Left renal pelvis (tissue), 4 donors: ENCODE data around the gene RGS12. TPM values are rescaled to one million over a fixed set of nuclear protein-coding genes. Genes with fewer than 3 reads are reported as not detected.

ENCODE experiments used
- DNase-seq, 4 donors: peaks; one replicate each; pipeline ENCODE4 v3.0.0-alpha.2; 2013; ENCODE audit warnings: low read depth in 4 of 4, low spot score in 3 of 4
- polyA plus RNA-seq, 4 donors: library from polyadenylated mRNA; unstranded; fragments of 120-200 nt; gene quantifications; one replicate each; pipeline ENCODE4 v1.2.1, GENCODE V29; 2013; ENCODE audit not compliant: insufficient read length in 4 of 4

RGS12 gene
- polyA plus RNA-seq, 4 donors = 33.4 to 61.7 (median 47.2) TPM

- no peak for DNase-seq
Observed at GRCh38 chr4:3324093-3324815, 31.4 kb downstream of the RGS12 start.

- no peak for DNase-seq
Observed at GRCh38 chr4:3328814-3329663, 36.2 kb downstream of the RGS12 start.

DNA sequence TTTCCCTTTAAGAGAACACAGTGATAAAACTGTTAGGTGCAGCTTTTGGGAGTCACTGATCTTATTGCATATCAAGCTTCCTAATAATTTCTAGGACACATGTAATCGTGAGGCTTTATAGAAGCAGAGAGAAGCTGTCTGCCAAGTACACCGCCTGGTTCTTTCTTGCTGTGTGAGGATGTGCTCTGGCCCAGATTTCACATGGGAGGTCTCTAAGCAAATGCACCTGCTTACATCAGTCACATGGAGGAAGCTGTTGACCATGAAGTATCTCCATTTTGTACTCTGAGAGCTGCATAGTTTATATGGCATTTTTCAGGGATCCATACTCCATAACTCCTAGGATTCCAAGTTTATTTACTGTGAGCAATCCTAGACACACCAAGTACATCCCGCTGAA, 37.1 kb downstream of the RGS12 start:
- no peak for DNase-seq

- no peak for DNase-seq
Observed at GRCh38 chr4:3330707-3331106, 37.9 kb downstream of the RGS12 start.

- DNase-seq = no peak
Observed at GRCh38 chr4:3331511-3332394, 38.9 kb downstream of the RGS12 start.

- no peak for DNase-seq
Observed at GRCh38 chr4:3332498-3332897, 39.7 kb downstream of the RGS12 start.

DNA sequence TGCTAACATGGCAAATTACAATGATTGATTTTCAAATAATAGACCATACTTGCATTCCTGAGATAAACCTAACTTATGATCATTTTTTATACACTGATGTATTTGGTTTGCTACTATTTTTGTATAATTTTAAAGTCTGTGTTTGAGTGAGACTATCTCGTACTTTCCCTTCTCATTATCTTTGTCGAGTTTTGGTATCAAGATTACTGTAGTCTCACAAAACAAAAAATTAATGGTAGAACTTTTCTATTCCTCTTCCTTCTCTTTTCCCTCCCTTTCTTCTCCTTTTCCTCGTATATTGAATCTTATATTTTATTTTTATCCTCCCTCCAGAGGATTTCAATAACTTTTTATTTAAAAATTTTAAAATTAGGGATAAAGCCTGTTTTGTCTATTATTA, 41.5 kb downstream of the RGS12 start:
- DNase-seq = no peak

DNA sequence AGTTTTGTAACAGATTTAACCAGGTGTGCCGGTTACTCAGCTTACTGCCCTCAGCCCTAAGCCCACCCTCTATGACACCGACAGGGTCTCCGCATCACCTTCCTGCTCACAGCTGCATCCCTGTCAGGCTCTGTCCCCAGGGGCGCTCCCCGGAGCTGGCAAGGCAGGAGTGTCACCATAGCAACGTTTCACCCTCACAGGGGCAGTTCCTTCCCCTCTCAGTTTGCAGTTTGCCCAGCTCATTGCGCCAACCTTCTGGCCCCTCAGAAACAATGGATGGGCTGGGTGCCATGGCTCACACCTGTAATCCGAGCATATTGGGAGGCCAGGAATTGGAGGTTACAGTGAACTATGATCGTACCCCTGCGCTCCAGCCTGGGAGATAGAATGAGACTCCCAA, 42.6 kb downstream of the RGS12 start:
- no peak for DNase-seq

DNA sequence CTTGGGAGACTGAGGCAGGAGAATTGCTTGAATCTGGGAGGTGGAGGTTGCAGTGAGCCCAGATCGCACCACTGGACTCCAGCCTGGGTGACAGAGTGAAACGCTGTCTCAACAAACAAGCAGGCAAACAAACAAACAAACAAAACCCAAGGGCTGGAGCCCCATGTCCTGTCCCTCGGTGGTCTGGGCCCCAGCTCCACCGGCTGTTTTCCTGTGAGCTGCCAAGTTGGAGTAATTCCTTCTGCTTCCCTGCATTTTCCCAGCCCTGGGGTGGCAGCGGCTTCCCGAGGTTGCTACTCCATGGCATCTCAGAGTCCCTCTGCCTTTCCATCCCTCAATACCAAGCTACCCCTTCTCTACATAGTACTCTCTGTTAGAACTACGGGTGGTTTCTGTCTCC, 43.2 kb downstream of the RGS12 start:
- DNase-seq = no peak

GRCh38 chr4:3336382-3337356, 43.8 kb downstream of the RGS12 start:
- DNase-seq = no peak

GRCh38 chr4:3337357-3337732, 44.5 kb downstream of the RGS12 start:
- DNase-seq = no peak

- no peak for DNase-seq
Observed at GRCh38 chr4:3337811-3338210, 45.0 kb downstream of the RGS12 start.

DNA sequence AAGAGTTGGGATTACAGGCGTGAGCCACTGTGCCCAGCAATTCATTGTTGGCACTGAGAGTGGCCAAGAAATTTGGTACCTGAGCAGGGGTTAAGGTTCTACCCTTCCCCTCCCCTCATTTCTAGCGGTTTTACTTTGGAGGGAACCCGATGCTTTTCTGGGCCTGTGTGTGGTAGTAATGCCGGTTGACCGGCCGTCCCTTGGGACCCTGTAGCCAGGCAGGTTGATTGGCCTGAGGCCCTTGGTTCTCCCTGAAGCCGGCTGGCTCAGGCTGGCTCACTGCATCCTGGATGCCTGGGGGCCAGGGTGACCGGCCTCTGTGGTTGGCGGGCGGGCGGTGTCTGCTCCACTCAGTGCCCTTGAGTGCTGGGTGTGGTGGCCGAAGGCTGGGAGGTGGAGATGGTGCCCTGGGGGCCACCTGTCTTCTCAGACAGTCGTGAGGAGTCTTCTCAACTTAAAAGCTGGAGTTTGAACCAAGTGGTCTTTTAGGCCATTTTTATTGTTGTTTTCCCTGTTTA, 45.6 kb downstream of the RGS12 start:
- DNase-seq = no peak

GRCh38 chr4:3338976-3339531, 46.2 kb downstream of the RGS12 start:
- no peak for DNase-seq

DNA sequence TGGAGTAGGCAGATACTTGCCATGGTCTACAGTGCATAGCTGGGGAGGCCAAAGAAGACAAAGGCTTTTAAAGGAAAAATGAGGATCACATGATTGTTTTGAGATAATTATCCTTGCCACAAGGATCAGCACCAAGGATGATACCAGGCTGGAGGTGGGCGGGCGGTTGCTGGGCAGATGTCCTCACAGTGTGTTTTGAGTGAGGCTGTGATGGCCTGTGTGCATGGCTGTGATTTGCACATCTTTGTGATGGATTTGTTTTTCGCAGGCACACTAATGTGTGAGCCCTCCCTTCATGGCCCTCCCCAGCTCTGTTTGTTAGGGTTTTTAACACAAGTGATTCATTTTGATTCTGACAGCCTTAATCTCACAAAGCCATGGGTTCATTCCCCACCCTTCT, 46.8 kb downstream of the RGS12 start:
- no peak for DNase-seq

- no peak for DNase-seq
Observed at GRCh38 chr4:3340038-3340699, 47.3 kb downstream of the RGS12 start.

DNA sequence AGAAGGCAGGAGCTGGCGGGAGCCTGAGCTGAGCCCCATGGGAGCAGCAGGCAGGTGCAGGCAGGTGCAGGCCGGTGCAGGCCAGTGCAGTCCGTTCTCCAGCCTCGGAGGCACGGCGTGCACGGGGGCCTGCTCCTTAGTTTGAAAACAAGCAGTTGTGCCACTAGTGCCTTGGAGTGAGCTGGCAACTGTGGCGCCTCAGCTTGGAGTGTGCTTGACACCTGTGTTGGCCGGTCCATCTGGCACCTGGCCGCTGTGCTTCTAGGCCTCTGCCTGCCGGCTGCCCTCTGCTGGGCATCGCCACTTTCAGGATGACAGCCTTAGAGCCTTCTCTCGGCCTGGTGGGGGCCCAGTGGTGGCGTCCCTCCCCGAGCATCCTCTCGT, 47.9 kb downstream of the RGS12 start:
- DNase-seq = no peak

DNA sequence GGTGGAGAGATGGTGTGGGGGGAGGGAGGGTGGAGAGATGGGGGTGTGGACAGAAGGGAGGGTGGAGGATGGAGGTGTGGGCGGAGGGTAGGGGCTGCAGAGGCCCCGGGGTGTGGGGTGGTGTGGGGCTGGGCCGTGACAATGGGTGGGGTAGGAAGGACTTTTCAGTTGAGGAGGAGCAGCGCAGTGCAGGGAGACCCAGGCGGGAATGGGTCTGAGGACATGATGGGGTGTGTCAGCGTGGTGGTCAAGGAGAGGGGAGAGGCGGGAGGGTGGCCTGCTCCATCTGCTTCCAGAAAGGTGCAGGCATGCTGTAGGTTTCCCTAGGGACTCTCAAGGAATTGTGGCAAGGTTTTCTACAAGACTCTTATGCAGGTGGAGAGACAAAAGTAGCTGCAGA, 48.9 kb downstream of the RGS12 start:
- no peak for DNase-seq
